Ectodermal cell (in vitro differentiated cells): Measurements from ENCODE around the gene CD36. TPM values are rescaled to one million over a fixed set of nuclear protein-coding genes. Genes with fewer than 3 reads are reported as not detected.

Experiments used
- H3K27ac ChIP-seq: 2 replicates; pipeline ENCODE4 v1.7.0; 2013; ENCODE audit warnings: mild to moderate bottlenecking, low read depth, low read length; ENCODE audit not compliant: insufficient read depth, poor library complexity, severe bottlenecking
- H3K27me3 ChIP-seq: 2 replicates; pipeline ENCODE4 v1.7.0; 2013; ENCODE audit warnings: mild to moderate bottlenecking, low read length; ENCODE audit not compliant: insufficient read depth, control insufficient read depth, poor library complexity, severe bottlenecking
- H3K36me3 ChIP-seq: one replicate; pipeline ENCODE4 v1.7.0; 2013; ENCODE audit warnings: low read length; ENCODE audit not compliant: control insufficient read depth, insufficient read depth
- H3K4me1 ChIP-seq: one replicate; pipeline ENCODE4 v1.7.0; 2013; ENCODE audit warnings: low read length; ENCODE audit not compliant: control insufficient read depth, insufficient read depth
- H3K4me3 ChIP-seq: 2 replicates; pipeline ENCODE4 v1.7.0; 2013; ENCODE audit warnings: low read depth, low read length, control low read depth; ENCODE audit not compliant: insufficient read depth
- H3K9me3 ChIP-seq: 2 replicates; pipeline ENCODE4 v1.7.0; 2013; ENCODE audit warnings: mild to moderate bottlenecking, low read length, moderate library complexity; ENCODE audit not compliant: control insufficient read depth
- WGBS, 2 experiments: methylation state at CpG; one replicate each; pipeline ENCODE4 v1.1.7; 2013; ENCODE audit warnings: missing lambda C conversion rate in 2 of 2; 5-methylcytosine and 5-hydroxymethylcytosine counted together
- polyA plus RNA-seq, 4 experiments: library from polyadenylated mRNA; stranded (reverse); fragments of 50-300 nt; gene quantifications; one replicate each; pipeline ENCODE4 v1.2.3, GENCODE V29; 2013

Gene CD36
- 0.94 TPM for polyA plus RNA-seq (2013, experiment 1 of 4)
- 0.53 TPM for polyA plus RNA-seq (2013, experiment 2 of 4)
- polyA plus RNA-seq (2013, experiment 3 of 4): 0.75 TPM
- 1.1 TPM for polyA plus RNA-seq (2013, experiment 4 of 4)

GRCh38 chr7:80637911-80638765, at the start of gene CD36:
Gene CD36 (plus strand): TSS chr7:80638642. CDS start chr7:80646741, 8,099 bp downstream.
- H3K4me1 ChIP-seq: no peaks in the 10 kb centered on the region
- no peak within 1 kb of the TSS for H3K4me3 ChIP-seq

GRCh38 chr7:80589631-80590030, 48.8 kb upstream of the CD36 start:
- WGBS, 2 experiments: 71 to 89% methylated on average over 1 of the region's 1 CpG
- Histone ChIP-seq H3K27me3 (no peaks in the 10 kb centered on the region), H3K36me3 (no peaks in the 10 kb centered on the region), H3K4me3 (no peak overlapping the region), H3K4me1 (no peaks in the 10 kb centered on the region), H3K9me3 (no peaks in the 10 kb centered on the region), H3K27ac (no peak overlapping the region)

More at GRCh38 chr7:80637911-80638765, at the start of gene CD36:
- no peak within 1 kb of the TSS for H3K27ac ChIP-seq
- no peaks in the 10 kb centered on the region for H3K27me3 ChIP-seq
- WGBS, 2 experiments: 96 to 100% methylated on average over 1 to 4 of the region's 4 CpGs
- H3K9me3 ChIP-seq: no peaks in the 10 kb centered on the region
- no peaks in the 10 kb centered on the region for H3K36me3 ChIP-seq

GRCh38 chr7:80591654-80592053, 46.8 kb upstream of the CD36 start:
- Histone ChIP-seq H3K4me1 (no peaks in the 10 kb centered on the region), H3K4me3 (no peak overlapping the region), H3K9me3 (no peaks in the 10 kb centered on the region), H3K27me3 (no peaks in the 10 kb centered on the region), H3K27ac (no peak overlapping the region), H3K36me3 (no peaks in the 10 kb centered on the region)
- WGBS, 2 experiments: 79 to 88% methylated on average over 1 of the region's 1 CpG

GRCh38 chr7:80593869-80594586, 44.4 kb upstream of the CD36 start:
- Histone ChIP-seq H3K27me3 (no peaks in the 10 kb centered on the region), H3K27ac (no peak overlapping the region), H3K9me3 (no peaks in the 10 kb centered on the region), H3K36me3 (no peaks in the 10 kb centered on the region), H3K4me1 (no peaks in the 10 kb centered on the region), H3K4me3 (no peak overlapping the region)
- WGBS, 2 experiments: 91 to 92% methylated on average over 7 of the region's 7 CpGs

- no peaks in the 10 kb centered on the region for H3K27me3 ChIP-seq
- no peaks in the 10 kb centered on the region for H3K36me3 ChIP-seq
- no peaks in the 10 kb centered on the region for H3K4me1 ChIP-seq
- H3K9me3 ChIP-seq: no peaks in the 10 kb centered on the region
- H3K27ac ChIP-seq: no peak overlapping the region
- no peak overlapping the region for H3K4me3 ChIP-seq
- WGBS, 2 experiments: 90 to 94% methylated on average over 4 of the region's 4 CpGs
Measured at GRCh38 chr7:80596933-80597517, 41.4 kb upstream of the CD36 start.

GRCh38 chr7:80597875-80598274, 40.6 kb upstream of the CD36 start:
- Histone ChIP-seq H3K9me3 (no peaks in the 10 kb centered on the region), H3K27me3 (no peaks in the 10 kb centered on the region), H3K4me1 (no peaks in the 10 kb centered on the region), H3K4me3 (no peak overlapping the region), H3K27ac (no peak overlapping the region), H3K36me3 (no peaks in the 10 kb centered on the region)

GRCh38 chr7:80600046-80600445, 38.4 kb upstream of the CD36 start:
- Histone ChIP-seq H3K4me3 (no peak overlapping the region), H3K27ac (no peak overlapping the region), H3K9me3 (no peaks in the 10 kb centered on the region), H3K36me3 (no peaks in the 10 kb centered on the region), H3K27me3 (no peaks in the 10 kb centered on the region), H3K4me1 (no peaks in the 10 kb centered on the region)
- 83 to 100% methylated on average over 2 of the region's 2 CpGs for WGBS, 2 experiments

- WGBS, 2 experiments: 96% methylated on average over 4 of the region's 4 CpGs
Measured at GRCh38 chr7:80601999-80602398, 36.4 kb upstream of the CD36 start.

GRCh38 chr7:80603940-80604339, 34.5 kb upstream of the CD36 start:
- no peaks in the 10 kb centered on the region for H3K9me3 ChIP-seq

More at GRCh38 chr7:80601999-80602398, 36.4 kb upstream of the CD36 start:
- no peak overlapping the region for H3K27ac ChIP-seq
- H3K9me3 ChIP-seq: no peaks in the 10 kb centered on the region
- H3K36me3 ChIP-seq: no peaks in the 10 kb centered on the region
- no peaks in the 10 kb centered on the region for H3K27me3 ChIP-seq
- H3K4me3 ChIP-seq: no peak overlapping the region
- no peaks in the 10 kb centered on the region for H3K4me1 ChIP-seq

GRCh38 chr7:80604436-80604835, 34.0 kb upstream of the CD36 start:
- Histone ChIP-seq H3K4me1 (no peaks in the 10 kb centered on the region), H3K9me3 (no peaks in the 10 kb centered on the region), H3K36me3 (no peaks in the 10 kb centered on the region), H3K27me3 (no peaks in the 10 kb centered on the region), H3K27ac (no peak overlapping the region), H3K4me3 (no peak overlapping the region)
- 69% methylated on average over 2 of the region's 2 CpGs; no CpG with 5 or more reads in 1 of the 2 experiments for WGBS, 2 experiments

More at GRCh38 chr7:80603940-80604339, 34.5 kb upstream of the CD36 start:
- Histone ChIP-seq H3K4me3 (no peak overlapping the region), H3K27me3 (no peaks in the 10 kb centered on the region), H3K36me3 (no peaks in the 10 kb centered on the region), H3K27ac (no peak overlapping the region), H3K4me1 (no peaks in the 10 kb centered on the region)
- 90 to 94% methylated on average over 2 of the region's 2 CpGs for WGBS, 2 experiments
